Astrocyte (in vitro differentiated cells and primary cell): Measurements from ENCODE around the gene ENTPD3. TPM values are rescaled to one million over a fixed set of nuclear protein-coding genes. Genes with fewer than 3 reads are reported as not detected.

ENCODE experiments used
- DNase-seq: peaks from one replicate; pipeline ENCODE4 v3.0.0-alpha.2; 2010; ENCODE audit warnings: low read depth
- FAIRE-seq: peaks from 2 replicates; lab custom pipeline; 2011; peaks lifted over from hg19 to GRCh38; lab: Jason Lieb, UNC
- H2AFZ ChIP-seq: 2 replicates; pipeline ENCODE4 v1.6.0; 2012; ENCODE audit warnings: low read depth, low read length, inconsistent platforms
- H3K27ac ChIP-seq: 2 replicates; pipeline ENCODE4 v1.5.1; 2011; ENCODE audit warnings: low read depth, low read length, inconsistent platforms
- H3K27me3 ChIP-seq: 2 replicates; pipeline ENCODE4 v1.6.0; 2011; ENCODE audit warnings: low read length, inconsistent platforms; ENCODE audit not compliant: insufficient read depth
- H3K36me3 ChIP-seq: 2 replicates; pipeline ENCODE4 v1.5.1; 2011; ENCODE audit warnings: low read length, inconsistent platforms; ENCODE audit not compliant: insufficient read depth
- H3K4me1 ChIP-seq: 2 replicates; pipeline ENCODE4 v1.5.1; 2011; ENCODE audit warnings: low read length, inconsistent platforms; ENCODE audit not compliant: insufficient read depth
- H3K4me2 ChIP-seq: 2 replicates; pipeline ENCODE4 v1.6.0; 2012; ENCODE audit warnings: low read length, inconsistent platforms
- H3K4me3 ChIP-seq: 2 replicates; pipeline ENCODE4 v1.5.1; 2011; ENCODE audit warnings: low read depth, mild to moderate bottlenecking, low read length, inconsistent platforms; ENCODE audit not compliant: insufficient read depth
- H3K79me2 ChIP-seq: 2 replicates; pipeline ENCODE4 v1.6.0; 2012; ENCODE audit warnings: mild to moderate bottlenecking, low read length, inconsistent platforms; ENCODE audit not compliant: insufficient read depth
- H3K9ac ChIP-seq: 2 replicates; pipeline ENCODE4 v1.6.0; 2012; ENCODE audit warnings: mild to moderate bottlenecking, low read length, inconsistent platforms
- H3K9me3 ChIP-seq: 2 replicates; pipeline ENCODE4 v1.5.1; 2012; ENCODE audit warnings: low read depth, mild to moderate bottlenecking, low read length, inconsistent platforms; ENCODE audit not compliant: insufficient read depth
- H4K20me1 ChIP-seq: 2 replicates; pipeline ENCODE4 v1.6.0; 2012; ENCODE audit warnings: low read length, inconsistent platforms; ENCODE audit not compliant: insufficient read depth
- H3K27ac Mint-ChIP-seq: one replicate; pipeline ENCODE4 v1.8.0; 2021; ENCODE audit warnings: mild to moderate bottlenecking, mixed read lengths; ENCODE audit not compliant: unreplicated experiment
- H3K27me3 Mint-ChIP-seq: one replicate; pipeline ENCODE4 v1.8.0; 2021; ENCODE audit warnings: low read depth, mixed read lengths; ENCODE audit not compliant: unreplicated experiment
- H3K36me3 Mint-ChIP-seq: one replicate; pipeline ENCODE4 v1.8.0; 2021; ENCODE audit warnings: low read depth, mixed read lengths; ENCODE audit not compliant: unreplicated experiment
- H3K4me1 Mint-ChIP-seq: one replicate; pipeline ENCODE4 v1.8.0; 2021; ENCODE audit warnings: low read depth, mixed read lengths; ENCODE audit not compliant: unreplicated experiment
- H3K4me3 Mint-ChIP-seq: one replicate; pipeline ENCODE4 v1.8.0; 2021; ENCODE audit warnings: mild to moderate bottlenecking, moderate library complexity, mixed read lengths; ENCODE audit not compliant: unreplicated experiment
- H3K9me3 Mint-ChIP-seq: one replicate; pipeline ENCODE4 v1.8.0; 2021; ENCODE audit warnings: mild to moderate bottlenecking, mixed read lengths; ENCODE audit not compliant: unreplicated experiment
- CTCF ChIP-seq: IDR thresholded peaks from 2 replicates; pipeline ENCODE4 v1.5.1; 2011; ENCODE audit warnings: low read depth, mild to moderate bottlenecking, inconsistent platforms, low read length, moderate library complexity; ENCODE audit not compliant: insufficient read depth
- EZH2 ChIP-seq: IDR thresholded peaks from 2 replicates; pipeline ENCODE4 v1.6.1; 2012; ENCODE audit warnings: mild to moderate bottlenecking, low read length, inconsistent platforms; ENCODE audit not compliant: insufficient read depth
- total RNA-seq: library from RNA; stranded (reverse); gene quantifications from 2 replicates; pipeline ENCODE4 v1.2.1, GENCODE V29; 2021

The ENTPD3 gene
- total RNA-seq, 1 donor from 2014 or later, result 0.75 TPM

GRCh38 chr3:40382617-40382979, 4.4 kb upstream of the ENTPD3 start:
- Histone ChIP-seq H3K36me3 (no peaks in the 10 kb centered on the region), H3K27me3 (peaks cover 6% of the 10 kb centered on the region), H3K4me3 (no peak overlapping the region), H3K79me2 (no peaks in the 10 kb centered on the region), H3K9me3 (no peaks in the 10 kb centered on the region), H2AFZ (no peak overlapping the region), H3K4me2 (no peak overlapping the region), H3K4me1 (no peaks in the 10 kb centered on the region), H4K20me1 (no peaks in the 10 kb centered on the region), H3K9ac (no peak overlapping the region), H3K27ac (no peak overlapping the region)
- H3K36me3 Mint-ChIP-seq, result no peaks in the 10 kb centered on the region
- no peak overlapping the region for H3K27ac Mint-ChIP-seq
- peaks cover 12% of the 10 kb centered on the region for H3K4me1 Mint-ChIP-seq
- no peak for DNase-seq
- H3K4me3 Mint-ChIP-seq, result no peak overlapping the region
- peaks cover 11% of the 10 kb centered on the region for H3K27me3 Mint-ChIP-seq
- no peak for FAIRE-seq
- TF ChIP-seq EZH2, result no peak
- TF ChIP-seq CTCF, result no peak
- peaks cover 6% of the 10 kb centered on the region for H3K9me3 Mint-ChIP-seq

- Histone ChIP-seq H3K4me2 (no peak overlapping the region), H3K79me2 (no peaks in the 10 kb centered on the region), H3K36me3 (no peaks in the 10 kb centered on the region), H3K9me3 (no peaks in the 10 kb centered on the region), H2AFZ (no peak overlapping the region), H3K4me1 (peaks cover 10% of the 10 kb centered on the region), H3K9ac (no peak overlapping the region), H3K27ac (no peak overlapping the region), H4K20me1 (no peaks in the 10 kb centered on the region), H3K27me3 (peaks cover 13% of the 10 kb centered on the region), H3K4me3 (no peak overlapping the region)
- no peaks in the 10 kb centered on the region for H3K36me3 Mint-ChIP-seq
- FAIRE-seq (no peak), DNase-seq (no peak)
- peak overlapping the region; percentile 74 for H3K4me3 Mint-ChIP-seq
- no peak overlapping the region for H3K27ac Mint-ChIP-seq
- H3K27me3 Mint-ChIP-seq, result peaks cover 25% of the 10 kb centered on the region
- H3K9me3 Mint-ChIP-seq, result peaks cover 6% of the 10 kb centered on the region
- TF ChIP-seq CTCF, result no peak
- TF ChIP-seq EZH2, result no peak
- peaks cover 20% of the 10 kb centered on the region for H3K4me1 Mint-ChIP-seq
Observed at GRCh38 chr3:40386213-40386612, 771 bp upstream of the ENTPD3 start.

- Histone ChIP-seq H3K4me1 (peaks cover 10% of the 10 kb centered on the region), H2AFZ (no peak overlapping the region), H3K9ac (no peak overlapping the region), H4K20me1 (no peaks in the 10 kb centered on the region), H3K4me3 (no peak overlapping the region), H3K27me3 (peaks cover 13% of the 10 kb centered on the region), H3K36me3 (no peaks in the 10 kb centered on the region), H3K27ac (no peak overlapping the region), H3K9me3 (no peaks in the 10 kb centered on the region), H3K4me2 (peak overlapping the region; percentile 89), H3K79me2 (no peaks in the 10 kb centered on the region)
- Mint-ChIP-seq H3K36me3 (no peaks in the 10 kb centered on the region), H3K4me1 (peaks cover 12% of the 10 kb centered on the region), H3K27ac (no peak overlapping the region), H3K4me3 (peak overlapping the region; percentile 24), H3K27me3 (peaks cover 25% of the 10 kb centered on the region), H3K9me3 (peaks cover 6% of the 10 kb centered on the region)
- no peak for TF ChIP-seq CTCF
- TF ChIP-seq EZH2, result no peak
- DNase-seq (no peak), FAIRE-seq (no peak)
Observed at GRCh38 chr3:40387895-40388254, 891 bp downstream of the ENTPD3 start.
